HG03159 (cell line): ENCODE results near the gene ARHGEF26.

ENCODE experiments used
- ATAC-seq: cut with Tn5 transposase; IDR thresholded peaks from one replicate; pipeline ENCODE4 v1.9.1; 2021; ENCODE audit warnings: mild to moderate bottlenecking, moderate library complexity; ENCODE audit not compliant: unreplicated experiment

Gene ARHGEF26

DNA sequence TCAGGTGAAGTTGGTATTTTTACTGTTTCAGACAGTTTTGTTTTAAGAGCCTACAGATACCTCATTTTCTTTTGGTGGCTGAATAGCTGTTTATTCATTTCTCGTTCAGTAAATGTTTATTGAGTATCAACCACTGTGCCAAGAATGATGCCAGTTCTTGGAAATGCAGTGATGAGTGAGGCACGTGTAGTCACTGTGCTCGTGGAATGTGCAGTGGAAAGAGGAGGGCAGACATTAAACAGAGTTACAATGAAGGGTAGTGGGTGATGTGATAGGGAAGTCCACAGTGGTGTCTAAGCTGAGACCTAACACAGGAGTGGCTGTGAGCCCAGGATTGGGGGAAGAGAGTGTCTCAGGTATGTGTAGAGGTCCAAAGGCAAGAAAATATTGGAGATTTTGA lies 73.7 kb downstream of the ARHGEF26 start:
- no peak for ATAC-seq

DNA sequence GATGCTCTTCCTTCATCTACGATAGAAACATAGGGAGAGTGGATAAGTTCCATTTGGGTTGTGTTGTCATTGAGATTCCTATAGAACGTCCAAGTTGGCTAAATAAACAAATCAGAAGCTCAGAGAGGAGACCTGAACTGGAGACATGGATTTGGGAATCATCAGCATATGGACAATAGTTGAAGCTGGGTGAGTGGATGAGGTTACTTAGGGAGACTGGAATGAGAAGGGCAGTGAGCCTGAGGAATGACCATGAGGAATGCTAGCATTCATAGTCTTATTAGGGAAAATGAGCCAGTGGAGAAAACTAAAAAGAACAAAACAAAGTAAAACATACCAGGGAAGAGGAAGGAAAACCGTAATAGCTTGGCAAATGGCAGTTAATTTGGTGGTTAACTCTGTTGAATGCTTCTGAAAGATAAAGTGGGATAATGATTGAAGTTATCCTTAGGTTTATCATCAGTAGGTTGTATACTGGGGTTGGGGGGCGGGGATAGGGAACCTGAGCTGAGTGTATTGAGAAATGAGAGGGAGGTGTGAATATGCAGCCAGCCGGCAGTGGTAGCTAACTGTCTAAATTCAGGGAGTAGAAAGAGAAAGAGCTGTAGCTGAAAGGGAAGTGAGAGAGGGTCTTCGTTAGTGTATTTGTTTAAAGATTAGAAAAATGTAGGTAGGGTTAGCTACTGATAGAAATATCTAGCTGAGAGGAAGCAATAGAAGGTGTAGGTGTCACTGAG lies 74.6 kb downstream of the ARHGEF26 start:
- no peak for ATAC-seq

DNA sequence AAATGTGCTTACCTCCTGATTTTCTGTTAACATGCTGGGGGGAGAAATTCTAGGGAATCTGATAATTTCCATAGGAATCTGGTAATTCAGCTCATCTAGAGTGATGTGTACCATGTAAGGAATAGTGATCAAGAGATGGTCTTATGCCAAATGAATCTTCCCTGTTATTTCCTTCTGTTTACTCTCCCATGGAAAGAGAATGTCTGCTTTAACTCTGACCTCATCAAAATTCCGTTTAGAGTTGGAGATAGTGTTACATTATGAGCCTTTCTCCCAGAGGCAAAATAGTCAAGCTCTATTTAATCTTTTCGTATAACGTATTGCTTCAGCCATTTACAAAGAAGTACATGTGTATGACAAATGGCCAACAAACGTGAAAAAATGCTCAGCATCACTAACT lies 76.6 kb downstream of the ARHGEF26 start:
- ATAC-seq, result no peak

DNA sequence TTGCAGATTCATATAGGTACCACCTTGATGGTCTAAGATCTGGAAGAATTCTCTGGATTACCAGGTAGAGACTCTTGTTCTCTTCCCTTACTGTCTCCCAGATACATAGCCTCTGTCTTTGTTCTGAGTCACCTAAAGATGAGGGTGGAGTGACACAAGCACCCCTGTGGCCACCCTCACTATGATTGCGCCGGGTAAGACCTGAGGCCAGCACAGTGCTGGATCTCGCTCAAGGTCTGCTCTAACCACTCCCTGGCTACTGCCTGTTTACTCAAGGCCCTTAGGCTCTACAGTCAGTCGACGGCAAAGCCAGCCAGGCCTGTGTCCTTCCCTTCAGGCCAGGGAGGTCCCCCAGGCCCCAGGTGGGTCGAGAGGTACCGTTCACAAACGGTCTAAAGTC lies 88.3 kb downstream of the ARHGEF26 start:
- no peak for ATAC-seq

DNA sequence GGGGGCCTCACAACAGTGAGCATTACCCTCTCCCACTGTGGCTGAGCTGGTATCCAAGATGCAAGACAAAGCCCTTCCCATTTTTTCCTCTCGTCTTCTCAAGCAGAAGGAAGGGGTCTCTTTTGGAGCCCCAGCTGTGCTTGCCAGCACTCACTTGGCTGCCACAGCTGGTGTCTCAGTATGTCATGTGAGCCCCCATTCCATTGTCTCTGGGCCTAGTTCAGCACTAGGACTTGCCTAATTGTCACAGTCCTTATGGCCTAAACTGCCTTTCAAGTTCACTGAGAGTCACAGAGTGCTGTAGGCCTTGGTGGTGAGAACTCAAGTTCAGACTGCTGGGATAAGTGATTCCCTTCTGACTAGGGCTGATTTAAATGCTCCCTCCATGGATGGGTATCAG lies 89.8 kb downstream of the ARHGEF26 start:
- no peak for ATAC-seq

DNA sequence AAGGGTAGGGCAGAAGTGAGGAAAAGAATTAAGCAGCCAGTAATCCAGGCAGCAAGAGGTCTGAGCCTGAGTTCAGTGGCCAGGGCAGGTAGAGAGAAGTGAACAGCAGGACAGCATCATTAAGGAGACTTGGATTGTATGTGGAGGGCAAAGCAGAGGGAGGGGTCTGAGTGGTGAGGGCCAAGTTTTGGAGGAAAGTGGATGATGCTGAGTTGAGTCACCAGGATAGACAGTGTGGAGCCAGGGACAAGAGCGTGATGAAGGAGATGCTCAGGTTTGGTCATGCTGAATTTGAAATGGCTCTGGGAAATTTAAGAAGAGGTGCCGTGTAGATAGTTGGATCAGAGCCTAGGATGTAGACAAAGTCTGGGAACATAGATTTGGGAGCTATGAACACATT lies 93.1 kb downstream of the ARHGEF26 start:
- no peak for ATAC-seq

DNA sequence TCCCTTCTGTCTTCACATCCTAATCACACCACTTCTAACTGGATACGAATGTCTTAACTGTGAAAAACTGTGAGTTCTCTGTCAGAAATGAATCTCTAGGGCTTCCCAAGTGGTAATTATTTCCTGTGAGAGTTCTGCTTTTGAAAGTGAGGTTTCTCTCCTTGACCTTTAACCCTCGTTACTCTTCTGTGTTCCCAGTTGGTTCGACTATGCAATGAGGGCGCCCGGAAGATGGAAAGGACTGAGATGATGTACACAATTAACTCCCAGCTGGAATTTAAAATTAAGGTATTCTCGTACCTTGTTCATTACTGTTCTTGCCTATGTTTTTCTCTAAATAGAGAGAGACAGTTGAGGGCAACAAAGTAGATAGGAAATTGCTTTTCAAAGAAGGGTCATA lies 96.5 kb downstream of the ARHGEF26 start:
- no peak for ATAC-seq

DNA sequence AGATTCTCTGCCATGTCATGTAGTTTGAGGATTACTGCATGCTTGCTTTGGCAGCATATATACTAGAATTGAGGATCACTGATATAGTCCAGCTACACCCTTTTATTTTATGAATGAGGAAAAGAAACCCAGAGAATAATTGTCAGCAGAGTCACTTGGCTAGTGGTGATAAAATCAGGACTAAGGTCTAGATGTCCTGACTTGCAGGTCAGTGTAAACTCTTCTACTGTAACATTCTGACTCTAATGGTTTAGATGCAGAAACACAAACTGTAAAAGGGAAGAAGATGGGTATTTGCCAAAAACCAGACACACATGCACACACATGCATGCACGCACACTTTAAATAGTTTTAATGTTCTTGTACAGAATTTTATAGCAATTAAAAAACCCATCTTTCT lies 97.5 kb downstream of the ARHGEF26 start:
- no peak for ATAC-seq

DNA sequence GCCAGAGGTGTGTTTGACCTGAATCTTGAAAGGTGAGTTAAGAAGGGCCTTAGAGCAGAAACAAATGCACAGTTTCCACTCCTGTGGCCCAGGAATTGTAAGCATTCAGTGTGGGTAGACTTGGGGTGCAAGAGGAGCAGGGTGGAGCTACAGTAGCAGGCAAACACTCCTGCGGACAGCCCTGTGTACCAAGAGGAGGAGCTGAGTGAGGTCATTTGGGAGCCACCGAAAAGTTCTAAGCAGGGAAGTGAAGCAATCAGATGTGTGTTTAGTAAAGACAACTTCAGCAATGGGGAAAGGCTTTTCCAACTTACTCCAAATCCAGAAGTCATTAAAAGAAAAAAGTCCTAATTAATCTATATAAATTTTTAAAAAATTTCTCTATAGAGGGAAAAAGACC lies 99.3 kb downstream of the ARHGEF26 start:
- no peak for ATAC-seq

DNA sequence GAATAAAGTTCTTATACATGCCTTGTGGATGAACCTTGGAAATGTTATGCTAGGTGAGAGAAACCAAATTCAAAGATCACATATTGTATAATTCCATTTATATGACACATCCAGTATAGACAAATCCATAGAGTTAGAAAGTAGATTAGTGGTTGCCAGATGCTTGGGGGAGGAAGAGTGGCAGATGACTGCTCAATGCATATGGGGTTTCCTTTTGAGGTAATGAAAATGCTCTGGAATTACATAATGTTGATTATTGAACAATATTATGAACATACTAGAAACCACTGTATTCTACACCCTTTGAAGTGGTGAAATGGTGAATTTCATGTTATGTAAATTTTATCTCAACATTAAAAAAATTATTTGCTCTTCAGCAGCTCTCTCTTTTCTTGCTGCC lies 102.3 kb downstream of the ARHGEF26 start:
- no peak for ATAC-seq

DNA sequence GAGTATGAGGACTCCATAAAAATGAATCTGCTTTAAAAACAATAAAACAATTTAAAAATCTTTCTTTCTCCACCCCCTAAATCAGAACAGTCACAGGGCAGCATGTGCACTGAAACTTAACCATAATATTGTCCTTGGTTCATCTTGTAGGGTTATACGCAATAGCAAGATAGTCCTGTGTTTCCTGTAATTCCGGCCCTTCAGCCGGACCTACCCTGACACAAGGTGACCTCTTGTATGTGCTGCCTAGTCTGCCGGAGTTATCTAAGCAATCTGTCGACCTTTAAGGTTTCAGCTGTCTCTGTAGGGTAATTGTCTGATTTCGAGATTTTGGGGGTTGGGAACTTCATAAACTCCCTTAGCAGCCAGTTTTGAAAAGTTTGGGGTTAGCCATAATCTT lies 103.2 kb downstream of the ARHGEF26 start:
- no peak for ATAC-seq

DNA sequence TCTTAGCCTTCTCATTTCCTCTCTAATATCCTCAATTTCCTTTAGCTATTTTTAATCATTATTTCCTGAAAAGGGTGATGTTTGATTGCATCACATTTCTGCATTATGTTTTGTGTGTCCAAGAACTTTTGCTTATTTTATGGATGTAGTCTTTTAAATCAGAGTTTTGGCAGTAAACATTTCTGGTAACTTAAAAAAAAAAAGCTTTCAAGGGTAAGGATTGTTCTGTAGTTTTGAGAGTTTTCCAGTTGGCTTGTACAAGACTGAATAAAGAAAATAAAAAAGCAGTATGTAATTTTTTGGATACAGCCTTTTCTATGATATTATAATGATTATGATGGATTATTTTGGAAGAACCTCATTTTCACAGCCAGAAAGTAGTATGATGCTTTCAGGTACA lies 103.7 kb downstream of the ARHGEF26 start:
- ATAC-seq, result no peak

DNA sequence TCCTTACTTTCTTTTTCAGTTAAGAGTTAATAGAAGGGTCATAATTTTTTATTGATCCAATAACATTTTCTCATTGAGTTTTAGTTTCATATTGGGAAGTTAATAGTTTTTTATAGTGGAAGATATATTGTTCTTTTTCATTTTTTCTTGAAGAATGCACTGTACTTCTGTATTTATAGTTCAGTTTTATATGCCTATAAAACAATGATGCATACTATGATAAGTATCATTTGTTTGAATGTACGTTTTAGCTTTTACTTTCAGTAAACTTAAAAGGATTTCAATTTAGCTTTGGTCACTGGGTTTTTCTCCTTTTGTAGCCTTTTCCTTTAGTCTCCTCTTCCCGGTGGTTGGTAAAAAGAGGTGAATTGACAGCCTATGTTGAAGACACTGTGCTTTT lies 104.3 kb downstream of the ARHGEF26 start:
- ATAC-seq, result no peak

DNA sequence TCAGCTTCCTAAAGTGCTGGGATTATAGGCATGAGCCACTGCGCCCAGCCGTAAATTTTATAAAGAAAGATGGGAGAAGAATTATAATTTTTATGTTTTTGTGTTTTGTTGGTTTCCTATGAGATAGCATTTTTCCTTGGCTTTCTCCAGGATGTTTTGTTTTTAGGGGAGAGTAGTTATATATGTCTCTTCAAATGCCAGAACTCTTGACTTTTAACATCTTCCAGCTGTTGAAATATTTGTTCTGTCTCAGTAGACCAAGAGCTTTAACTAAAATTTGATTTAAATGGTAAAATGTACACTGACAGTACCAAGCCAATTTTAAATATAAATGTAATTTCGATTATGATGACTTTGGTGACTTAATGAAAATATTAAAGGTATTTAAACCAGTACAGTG lies 106.3 kb downstream of the ARHGEF26 start:
- no peak for ATAC-seq

DNA sequence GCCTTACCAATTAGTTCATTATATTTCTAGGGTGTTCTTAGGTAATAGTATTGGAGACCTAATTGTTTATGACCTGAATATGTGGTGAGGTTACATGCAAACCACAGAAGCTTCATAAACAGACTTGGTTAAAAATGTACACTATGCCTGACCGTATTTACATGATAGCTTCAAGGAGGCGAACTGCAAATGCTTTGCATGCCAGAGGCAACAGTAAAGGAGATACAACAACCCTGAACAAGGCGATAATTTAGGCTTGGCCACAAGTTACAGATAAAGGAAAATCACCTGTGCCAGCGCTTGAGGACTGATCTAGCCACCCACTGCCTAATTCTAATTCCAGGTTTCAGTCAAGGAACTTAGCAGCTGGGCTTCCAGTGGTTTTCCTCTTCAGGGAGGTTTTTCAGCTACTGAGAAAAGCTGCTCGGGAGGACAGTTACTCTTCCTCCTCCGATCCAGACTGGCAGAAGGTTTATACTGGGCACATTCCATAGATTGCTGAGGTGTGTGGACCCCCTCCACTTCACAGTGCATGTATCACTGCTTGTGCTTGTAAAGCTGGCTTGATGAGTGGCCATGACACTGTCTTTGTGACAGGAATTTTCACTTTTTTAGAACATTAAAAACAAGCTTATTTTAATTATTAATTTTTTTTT lies 107.5 kb downstream of the ARHGEF26 start:
- ATAC-seq, result no peak

DNA sequence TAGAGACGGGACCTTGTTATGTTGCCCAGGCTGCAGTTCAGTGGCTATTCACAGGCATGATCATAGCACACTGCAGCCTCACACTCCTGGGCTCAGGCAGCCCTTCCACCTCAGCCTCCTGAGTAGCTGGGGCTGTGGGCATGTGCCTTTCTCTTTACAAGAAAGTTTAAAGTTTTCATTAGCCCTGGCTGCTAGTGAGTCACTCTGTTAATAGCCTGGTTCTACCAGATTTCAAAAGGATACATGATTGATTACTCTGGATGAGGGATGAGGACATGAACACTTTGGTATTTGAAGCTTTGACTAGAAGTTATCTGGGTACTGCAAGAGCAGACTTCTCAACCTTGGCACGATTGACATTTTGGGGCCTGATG lies 108.0 kb downstream of the ARHGEF26 start:
- ATAC-seq, result no peak

DNA sequence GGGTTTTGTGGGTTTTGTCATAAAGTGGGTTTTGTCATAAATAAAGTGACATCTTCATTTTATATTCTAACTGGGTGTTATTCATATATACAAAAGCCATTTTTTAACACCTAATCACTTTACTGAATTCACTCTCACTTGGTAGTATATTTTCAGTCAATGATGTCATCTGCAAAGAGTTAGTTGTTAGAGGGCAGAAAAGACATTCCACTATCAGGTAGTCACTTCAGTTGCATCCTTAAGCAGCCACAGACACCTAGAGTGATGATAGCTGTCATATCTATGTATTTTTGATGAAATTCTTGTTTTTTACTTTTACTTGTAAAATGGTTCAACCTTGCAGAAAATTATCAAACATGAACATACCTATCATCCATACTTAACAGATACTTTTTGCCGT lies 114.1 kb downstream of the ARHGEF26 start:
- no peak for ATAC-seq

DNA sequence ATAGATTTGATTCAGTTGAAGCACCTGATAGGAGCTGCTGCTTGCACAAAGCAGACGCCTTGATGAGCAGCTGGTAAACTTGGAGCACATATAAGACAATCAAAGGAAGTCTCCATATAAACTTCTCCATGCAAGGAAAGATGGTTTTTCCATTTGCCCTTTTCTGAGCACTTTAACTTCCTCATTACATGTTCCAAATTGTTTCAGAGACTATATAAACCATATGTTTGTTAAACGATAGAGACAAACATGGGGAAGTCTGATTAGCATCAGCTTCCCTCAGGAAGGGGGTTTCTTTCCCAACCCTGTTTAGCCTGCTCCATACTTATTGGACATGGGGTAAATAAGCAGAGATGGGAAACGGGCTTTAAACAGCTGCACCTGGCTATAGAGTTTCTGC lies 115.1 kb downstream of the ARHGEF26 start:
- ATAC-seq, result no peak

DNA sequence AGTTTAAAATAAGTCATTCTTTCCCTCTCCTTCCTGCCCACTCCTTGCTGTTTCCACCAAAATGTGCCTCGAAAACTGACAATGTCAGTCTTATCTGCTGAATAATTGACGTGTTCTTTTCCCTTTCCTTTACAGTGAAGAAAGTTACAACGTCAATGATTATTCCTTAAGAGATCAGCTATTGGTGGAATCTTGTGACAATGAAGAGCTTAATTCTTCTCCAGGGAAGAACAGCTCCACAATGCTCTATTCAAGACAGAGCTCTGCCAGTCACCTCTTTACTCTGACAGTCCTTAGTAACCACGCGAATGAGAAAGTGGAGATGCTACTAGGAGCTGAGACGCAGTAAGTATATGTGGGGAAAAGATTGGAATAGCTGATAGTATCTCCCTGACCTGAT lies 119.0 kb downstream of the ARHGEF26 start:
- ATAC-seq, result no peak

DNA sequence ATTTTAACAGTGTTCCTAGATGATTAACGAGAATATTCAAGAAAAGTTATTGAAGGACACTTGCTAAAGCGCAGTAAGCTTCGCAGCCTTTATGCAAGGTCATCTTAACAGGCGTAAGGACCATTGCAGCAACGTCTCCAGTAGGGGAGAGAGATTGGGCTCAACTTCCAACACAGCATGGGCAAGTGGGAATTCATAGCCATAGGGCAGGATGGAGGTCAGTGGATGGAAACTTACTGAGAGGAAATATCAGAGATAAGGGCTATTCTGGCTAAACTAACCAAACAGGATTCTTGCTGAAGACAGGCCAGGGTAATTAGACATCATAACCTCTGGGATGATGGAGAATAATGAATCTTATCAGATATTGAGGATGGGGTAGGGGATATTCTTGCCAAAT lies 120.3 kb downstream of the ARHGEF26 start:
- ATAC-seq, result no peak

DNA sequence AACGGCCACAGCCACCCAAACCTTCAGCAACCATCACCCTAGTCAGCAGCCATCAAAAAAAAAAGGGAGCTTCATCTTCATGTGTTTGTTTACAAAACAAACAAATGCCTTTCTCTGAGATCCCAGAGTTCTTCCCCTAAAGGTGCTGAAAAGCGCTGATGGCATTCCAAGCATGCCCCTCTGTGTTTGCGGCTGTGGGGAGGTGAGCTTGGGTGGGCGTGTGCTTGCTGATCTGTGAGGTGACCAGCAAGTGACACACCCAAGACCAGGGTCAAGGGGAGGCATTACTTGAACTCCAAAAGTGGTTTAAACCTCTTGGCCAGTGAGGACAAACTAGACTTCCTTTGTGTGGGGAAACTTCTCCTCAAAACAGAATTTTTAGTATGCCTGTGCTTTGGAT lies 121.6 kb downstream of the ARHGEF26 start:
- ATAC-seq, result no peak

DNA sequence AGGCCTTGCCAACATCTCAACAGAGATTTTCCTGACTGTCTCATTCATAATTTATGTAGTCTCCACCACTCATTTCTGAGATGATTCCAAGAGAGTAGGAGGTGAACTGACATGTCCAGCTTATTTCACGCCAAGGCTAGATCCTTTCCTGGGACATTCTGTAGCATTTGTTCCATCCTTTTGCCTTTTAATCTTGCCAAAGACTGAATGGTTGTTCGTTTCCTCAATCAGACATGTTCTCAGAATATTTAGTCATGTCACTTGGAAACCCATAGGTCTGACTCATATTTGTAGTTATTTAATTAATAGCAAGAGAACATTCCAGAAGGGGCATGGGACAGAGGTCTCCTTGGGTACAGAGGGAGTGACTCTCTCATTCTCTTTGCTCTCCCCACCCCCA lies 122.2 kb downstream of the ARHGEF26 start:
- ATAC-seq, result no peak

DNA sequence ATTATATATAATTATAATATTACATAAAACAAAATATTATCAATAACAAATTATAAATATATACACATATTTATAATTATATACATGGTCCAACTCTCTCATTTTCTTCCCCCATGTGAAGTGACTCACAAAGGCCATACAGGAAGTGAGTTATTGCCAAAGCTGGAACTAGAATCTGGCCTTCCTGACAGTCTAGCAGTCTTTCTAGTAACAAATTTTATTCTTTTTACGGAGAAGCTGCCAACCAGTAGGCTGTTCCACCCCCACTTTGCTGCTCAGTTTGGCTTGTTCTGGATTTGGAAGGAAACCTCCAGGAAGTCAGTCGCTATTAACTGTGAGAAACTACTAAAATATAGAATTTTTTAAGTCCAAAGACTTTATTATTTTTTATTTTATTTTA lies 123.5 kb downstream of the ARHGEF26 start:
- ATAC-seq, result no peak
